ENCODE results near the gene CDH5. TPM values are rescaled to one million over a fixed set of nuclear protein-coding genes. Genes with fewer than 3 reads are reported as not detected.
A peak's percentile ranks its signal among the peaks of the same experiment; 100 is the strongest.

CDH5 gene
- total RNA-seq, 1 experiment from 2014 or later, result not detected

DNA sequence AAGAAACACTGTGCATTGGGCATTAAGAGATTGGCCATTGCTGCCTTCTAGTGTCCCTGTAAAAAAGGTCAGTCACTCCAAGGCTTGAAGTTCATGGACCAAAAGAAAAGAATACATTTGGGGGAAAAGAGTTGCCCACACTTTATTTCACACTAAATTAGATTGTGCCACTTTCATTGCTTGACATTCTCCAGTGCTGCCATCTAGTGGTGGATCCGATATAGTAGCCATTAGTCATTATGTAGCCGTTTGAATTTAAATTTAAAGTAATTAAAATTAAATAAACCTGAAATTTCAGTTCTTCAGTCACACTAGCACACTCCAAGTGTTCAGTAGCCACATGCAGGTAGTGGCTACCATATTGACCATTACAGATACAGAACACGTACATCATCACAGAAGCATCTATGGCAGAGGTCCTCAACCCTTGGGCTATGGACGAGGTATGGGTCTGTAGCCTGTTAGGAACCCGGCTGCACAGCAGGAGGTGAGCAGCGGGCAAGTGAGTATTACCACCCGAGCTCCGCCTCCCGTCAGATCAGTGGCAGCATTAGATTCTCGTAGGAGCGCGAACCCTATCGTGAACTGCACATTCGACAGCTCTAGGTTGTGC lies 21.9 kb upstream of the CDH5 start:
- no peaks in the 10 kb centered on the region for H4K20me1 ChIP-seq (ENCODE audit: low read length)
- no peaks in the 10 kb centered on the region for H3K27me3 ChIP-seq (ENCODE audit: low read length)
- intact Hi-C loops (cut with micrococcal nuclease), result loop anchor here (2.0 kb wide), 1 partner anchor 70 kb away; no protein-coding TSS in a partner anchor
- DNase-seq (peak; percentile 55), ATAC-seq (peak; percentile 22; the same call in 1 of the 2 replicates)
- no peak overlapping the region for H3K4me2 ChIP-seq (ENCODE audit: low read length)
- H3K36me3 ChIP-seq (ENCODE audit: low read depth, low read length), result no peaks in the 10 kb centered on the region
- CTCF ChIA-PET, result no interaction called here
- POLR2A ChIA-PET (ENCODE audit: unreplicated experiment), result no interaction called here
- H3K4me1 ChIP-seq (ENCODE audit: insufficient read depth, low read length), result no peaks in the 10 kb centered on the region
- BruUV-seq (replicated peaks), result no TSS peak
- no peaks in the 10 kb centered on the region for H3F3A ChIP-seq (ENCODE audit: low read length, unreplicated experiment)
- no peak overlapping the region for H3K9ac ChIP-seq (ENCODE audit: low read length)
- no peaks in the 10 kb centered on the region for H3K9me3 ChIP-seq (ENCODE audit: low read length)
- no peak overlapping the region for H3K27ac ChIP-seq (ENCODE audit: low read length)
- H2AFZ ChIP-seq (ENCODE audit: low read length), result no peak overlapping the region
- no peak overlapping the region for H3K4me3 ChIP-seq (ENCODE audit: low read length)
- TF ChIP-seq, protein P1, sequence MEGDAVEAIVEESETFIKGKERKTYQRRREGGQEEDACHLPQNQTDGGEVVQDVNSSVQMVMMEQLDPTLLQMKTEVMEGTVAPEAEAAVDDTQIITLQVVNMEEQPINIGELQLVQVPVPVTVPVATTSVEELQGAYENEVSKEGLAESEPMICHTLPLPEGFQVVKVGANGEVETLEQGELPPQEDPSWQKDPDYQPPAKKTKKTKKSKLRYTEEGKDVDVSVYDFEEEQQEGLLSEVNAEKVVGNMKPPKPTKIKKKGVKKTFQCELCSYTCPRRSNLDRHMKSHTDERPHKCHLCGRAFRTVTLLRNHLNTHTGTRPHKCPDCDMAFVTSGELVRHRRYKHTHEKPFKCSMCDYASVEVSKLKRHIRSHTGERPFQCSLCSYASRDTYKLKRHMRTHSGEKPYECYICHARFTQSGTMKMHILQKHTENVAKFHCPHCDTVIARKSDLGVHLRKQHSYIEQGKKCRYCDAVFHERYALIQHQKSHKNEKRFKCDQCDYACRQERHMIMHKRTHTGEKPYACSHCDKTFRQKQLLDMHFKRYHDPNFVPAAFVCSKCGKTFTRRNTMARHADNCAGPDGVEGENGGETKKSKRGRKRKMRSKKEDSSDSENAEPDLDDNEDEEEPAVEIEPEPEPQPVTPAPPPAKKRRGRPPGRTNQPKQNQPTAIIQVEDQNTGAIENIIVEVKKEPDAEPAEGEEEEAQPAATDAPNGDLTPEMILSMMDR (conservative IDR thresholded peaks at IDR 0.05; ENCODE audit: low read depth, low read length), result peak; percentile 71
- TF ChIP-seq EZH2phosphoT487 (IDR thresholded peaks at IDR 0.05; ENCODE audit: borderline replicate concordance, low read length), result no peak
- H3K9me2 ChIP-seq (replicated peaks; ENCODE audit: low read length), result no peaks in the 10 kb centered on the region
- H3K79me2 ChIP-seq (ENCODE audit: low read length), result no peaks in the 10 kb centered on the region

DNA sequence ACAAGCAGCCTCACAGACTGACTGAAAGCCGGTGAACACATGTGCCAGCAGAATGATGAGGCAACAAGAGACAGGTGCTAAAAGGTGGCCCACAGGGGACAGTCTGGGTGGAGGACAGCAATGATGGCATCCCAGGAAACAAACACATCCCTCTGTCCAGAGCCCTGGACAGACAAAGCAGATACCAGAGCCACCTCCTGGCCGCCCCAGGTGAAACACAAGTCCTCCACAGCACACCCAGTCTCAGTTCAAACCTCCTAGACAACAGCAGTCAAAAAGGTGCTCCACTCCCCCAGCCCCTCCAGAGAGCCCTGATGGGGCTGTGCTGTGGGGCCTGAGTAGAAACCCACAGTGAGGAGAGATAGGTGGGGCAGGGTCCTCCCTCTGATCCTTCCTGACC lies 20.3 kb upstream of the CDH5 start:
- ATAC-seq (no peak), DNase-seq (no peak)
- no peaks in the 10 kb centered on the region for H3K9me2 ChIP-seq (replicated peaks; ENCODE audit: low read length)
- no peak for TF ChIP-seq EZH2phosphoT487 (IDR thresholded peaks at IDR 0.05; ENCODE audit: borderline replicate concordance, low read length)
- TF ChIP-seq, protein P1 (conservative IDR thresholded peaks at IDR 0.05; ENCODE audit: low read depth, low read length), result 0 out of 2 replicates have a peak, but pooled peaks have one; percentile 16
- H3K4me2 ChIP-seq (ENCODE audit: low read length), result no peak overlapping the region
- H3K4me3 ChIP-seq (ENCODE audit: low read length), result no peak overlapping the region
- intact Hi-C loops (cut with micrococcal nuclease), result no loop called here
- H4K20me1 ChIP-seq (ENCODE audit: low read length), result no peaks in the 10 kb centered on the region
- BruUV-seq (replicated peaks), result no TSS peak
- H3F3A ChIP-seq (ENCODE audit: low read length, unreplicated experiment), result no peaks in the 10 kb centered on the region
- ChIA-PET POLR2A (ENCODE audit: unreplicated experiment) (no interaction called here), CTCF (no interaction called here)
- no peak overlapping the region for H3K27ac ChIP-seq (ENCODE audit: low read length)
- no peaks in the 10 kb centered on the region for H3K4me1 ChIP-seq (ENCODE audit: insufficient read depth, low read length)
- no peaks in the 10 kb centered on the region for H3K9me3 ChIP-seq (ENCODE audit: low read length)
- no peak overlapping the region for H3K9ac ChIP-seq (ENCODE audit: low read length)
- H3K27me3 ChIP-seq (ENCODE audit: low read length), result no peaks in the 10 kb centered on the region
- H3K36me3 ChIP-seq (ENCODE audit: low read depth, low read length), result no peaks in the 10 kb centered on the region
- H3K79me2 ChIP-seq (ENCODE audit: low read length), result no peaks in the 10 kb centered on the region
- H2AFZ ChIP-seq (ENCODE audit: low read length), result no peak overlapping the region

DNA sequence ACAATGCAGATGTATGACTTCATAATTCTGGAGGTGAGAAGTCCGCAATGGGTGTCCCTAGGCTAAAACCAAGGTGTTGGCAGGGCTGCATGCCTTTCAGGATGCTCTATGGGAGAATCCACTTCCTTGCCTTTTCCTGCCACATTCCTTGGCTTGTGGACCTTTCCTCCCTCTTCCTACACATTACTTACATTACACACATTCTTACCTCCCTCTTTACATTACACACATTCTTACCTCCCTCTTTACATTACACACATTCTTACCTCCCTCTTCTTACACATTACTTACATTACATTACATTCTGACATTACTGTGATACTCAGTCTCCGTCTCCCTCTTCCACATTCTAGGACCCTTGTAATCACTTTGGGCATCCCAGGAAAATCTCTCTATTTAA lies 14.2 kb upstream of the CDH5 start:
- Histone ChIP-seq H3K79me2 (ENCODE audit: low read length) (no peaks in the 10 kb centered on the region), H3K27ac (ENCODE audit: low read length) (no peak overlapping the region), H3K4me2 (ENCODE audit: low read length) (no peak overlapping the region), H3F3A (ENCODE audit: low read length, unreplicated experiment) (no peaks in the 10 kb centered on the region), H3K9me3 (ENCODE audit: low read length) (no peaks in the 10 kb centered on the region), H3K4me1 (ENCODE audit: insufficient read depth, low read length) (no peaks in the 10 kb centered on the region), H3K9ac (ENCODE audit: low read length) (no peak overlapping the region), H3K36me3 (ENCODE audit: low read depth, low read length) (no peaks in the 10 kb centered on the region), H3K4me3 (ENCODE audit: low read length) (no peak overlapping the region), H3K27me3 (ENCODE audit: low read length) (no peaks in the 10 kb centered on the region), H2AFZ (ENCODE audit: low read length) (no peak overlapping the region), H3K9me2 (replicated peaks; ENCODE audit: low read length) (no peaks in the 10 kb centered on the region), H4K20me1 (ENCODE audit: low read length) (no peaks in the 10 kb centered on the region)
- ChIA-PET CTCF (no interaction called here), POLR2A (ENCODE audit: unreplicated experiment) (no interaction called here)
- DNase-seq (no peak), ATAC-seq (no peak)
- TF ChIP-seq EZH2phosphoT487 (IDR thresholded peaks at IDR 0.05; ENCODE audit: borderline replicate concordance, low read length) (no peak), EZH2 (IDR thresholded peaks at IDR 0.05; ENCODE audit: low read length, unreplicated experiment) (no peak)
- TF ChIP-seq, protein P1 (conservative IDR thresholded peaks at IDR 0.05; ENCODE audit: low read depth, low read length), result no peak
- intact Hi-C loops (cut with micrococcal nuclease), result no loop called here
- no TSS peak for BruUV-seq (replicated peaks)

Data from PC-3 (cell line).